ENCODE data around the gene WDR33.

WDR33 gene

DNA sequence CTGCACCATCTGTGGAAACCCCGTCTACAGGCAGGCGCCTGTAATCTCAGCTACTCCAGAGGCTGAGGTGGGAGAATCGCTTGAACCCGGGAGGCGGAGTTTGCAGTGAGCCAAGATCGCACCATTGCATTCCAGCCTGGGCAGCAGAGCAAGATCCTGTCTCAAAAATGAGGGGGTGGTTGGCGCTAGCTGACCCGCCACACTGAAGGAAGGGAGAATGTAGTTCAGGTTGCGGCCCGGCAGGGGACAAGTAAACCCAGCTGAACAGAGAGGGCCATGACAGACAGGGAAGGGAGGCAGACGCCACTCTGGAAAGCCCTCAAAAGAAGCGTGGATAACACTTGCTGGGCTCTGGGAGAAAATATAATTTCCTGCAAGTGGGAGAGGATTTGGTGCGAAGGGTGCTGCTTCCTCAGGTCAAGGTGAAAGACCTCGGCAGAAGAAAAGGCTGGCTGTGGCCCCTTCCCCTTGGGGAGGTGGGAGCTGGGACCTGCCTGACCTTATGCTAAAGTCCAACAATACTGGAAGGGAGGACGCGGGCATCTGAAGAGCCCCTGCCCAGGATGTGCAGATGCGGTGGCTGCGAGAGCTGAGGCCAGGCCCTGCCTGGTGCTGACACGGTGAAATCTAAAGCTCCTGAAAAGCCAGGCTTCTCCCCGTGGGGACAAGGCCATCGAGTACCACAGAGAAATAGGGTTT, 113.3 kb downstream of the WDR33 start:
- TF ChIP-seq TSHZ2 (CRISPR knock-in tag; IDR thresholded peaks at IDR 0.05), result no peak
- ATAC-seq, result no peak

DNA sequence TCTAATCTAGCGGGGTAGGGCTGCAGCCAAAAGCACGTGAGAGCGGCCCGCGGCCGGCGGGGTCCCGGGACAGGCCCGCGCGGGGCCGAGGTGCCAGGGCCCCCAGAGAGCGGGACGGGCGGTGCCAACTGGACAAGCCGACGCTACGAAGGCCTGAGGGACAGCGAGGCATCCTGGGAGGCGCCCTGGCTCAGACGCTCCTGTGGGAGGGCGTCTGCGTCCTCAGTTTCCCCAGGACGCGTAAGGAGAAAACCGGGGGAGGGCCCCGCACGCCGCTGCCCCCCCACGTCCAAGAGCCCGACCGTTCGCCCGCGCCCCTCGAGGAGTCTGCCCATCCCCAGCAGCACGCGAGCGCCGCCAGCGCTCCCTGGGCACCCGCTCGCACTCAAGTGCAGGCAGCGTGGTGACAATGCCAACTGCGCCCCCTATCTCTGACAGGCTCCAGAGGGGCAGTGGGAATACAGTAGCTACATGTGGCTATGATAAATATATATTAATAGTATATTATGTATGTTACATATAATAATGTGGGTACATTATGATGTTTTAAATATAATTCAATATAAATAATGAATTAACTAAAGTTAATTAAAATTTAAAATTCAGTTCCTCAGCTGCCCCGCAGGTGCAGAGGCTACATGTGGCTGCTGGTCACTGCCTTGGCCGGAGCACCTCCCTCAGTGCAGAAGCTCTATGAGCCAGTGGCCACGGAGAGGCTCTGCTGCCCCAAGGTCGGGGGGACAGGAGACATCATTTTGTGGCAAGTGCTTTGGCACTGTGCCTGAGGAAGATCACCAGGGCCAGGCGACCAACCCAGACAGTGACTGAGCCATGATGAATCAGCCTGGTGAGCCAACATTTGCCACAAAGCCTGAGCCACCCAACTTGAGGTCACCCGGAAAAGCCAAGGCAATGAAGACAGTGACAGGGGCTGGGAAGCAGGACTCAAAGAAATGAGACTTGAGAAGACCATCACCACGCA, 115.2 kb downstream of the WDR33 start:
- TF ChIP-seq OSR1 (CRISPR knock-in tag; IDR thresholded peaks at IDR 0.05) (no peak), ESRRG (CRISPR knock-in tag; IDR thresholded peaks at IDR 0.05) (no peak)
- TF ChIP-seq, protein P1, sequence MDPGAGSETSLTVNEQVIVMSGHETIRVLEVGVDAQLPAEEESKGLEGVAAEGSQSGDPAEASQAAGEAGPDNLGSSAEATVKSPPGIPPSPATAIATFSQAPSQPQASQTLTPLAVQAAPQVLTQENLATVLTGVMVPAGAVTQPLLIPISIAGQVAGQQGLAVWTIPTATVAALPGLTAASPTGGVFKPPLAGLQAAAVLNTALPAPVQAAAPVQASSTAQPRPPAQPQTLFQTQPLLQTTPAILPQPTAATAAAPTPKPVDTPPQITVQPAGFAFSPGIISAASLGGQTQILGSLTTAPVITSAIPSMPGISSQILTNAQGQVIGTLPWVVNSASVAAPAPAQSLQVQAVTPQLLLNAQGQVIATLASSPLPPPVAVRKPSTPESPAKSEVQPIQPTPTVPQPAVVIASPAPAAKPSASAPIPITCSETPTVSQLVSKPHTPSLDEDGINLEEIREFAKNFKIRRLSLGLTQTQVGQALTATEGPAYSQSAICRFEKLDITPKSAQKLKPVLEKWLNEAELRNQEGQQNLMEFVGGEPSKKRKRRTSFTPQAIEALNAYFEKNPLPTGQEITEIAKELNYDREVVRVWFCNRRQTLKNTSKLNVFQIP (CRISPR knock-in tag; IDR thresholded peaks at IDR 0.05; ENCODE audit: borderline replicate concordance, low read depth), result 0 out of 2 replicates have a peak, but pooled peaks have one; percentile 24
- peak; percentile 95 for ATAC-seq

DNA sequence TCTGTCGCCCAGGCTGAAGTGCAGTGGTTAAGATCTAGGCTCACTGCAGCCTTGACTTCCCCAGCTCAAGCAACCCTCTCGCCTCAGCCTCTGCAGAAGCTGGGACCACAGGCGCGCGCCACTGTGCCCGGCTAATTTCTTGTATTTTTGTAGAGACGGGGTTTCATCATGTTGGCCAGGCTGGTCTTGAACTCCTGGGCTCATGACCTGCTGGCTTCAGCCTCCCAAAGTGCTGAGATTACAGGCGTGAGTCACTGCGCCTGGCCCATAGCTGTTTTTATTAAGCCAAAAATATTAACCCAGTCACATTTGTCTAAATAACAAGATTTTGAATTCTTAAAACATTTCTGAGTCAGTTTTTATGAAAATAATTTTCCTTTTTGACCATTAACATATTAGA, 116.0 kb downstream of the WDR33 start:
- TF ChIP-seq CSDC2 (CRISPR knock-in tag; IDR thresholded peaks at IDR 0.05), result no peak
- no peak for TF ChIP-seq RARB (CRISPR knock-in tag; IDR thresholded peaks at IDR 0.05)
- no peak for TF ChIP-seq ZNF70 (CRISPR knock-in tag; IDR thresholded peaks at IDR 0.05)
- TF ChIP-seq ISL1 (CRISPR knock-in tag; IDR thresholded peaks at IDR 0.05), result no peak
- no peak for TF ChIP-seq GLIS3 (CRISPR knock-in tag; IDR thresholded peaks at IDR 0.05)
- no peak for TF ChIP-seq CREB5 (CRISPR knock-in tag; IDR thresholded peaks at IDR 0.05; ENCODE audit: low read depth)
- TF ChIP-seq ZFP30 (CRISPR knock-in tag; IDR thresholded peaks at IDR 0.05), result no peak
- TF ChIP-seq CSRNP3 (CRISPR knock-in tag; IDR thresholded peaks at IDR 0.05), result no peak
- no peak for TF ChIP-seq PATZ1 (CRISPR knock-in tag; IDR thresholded peaks at IDR 0.05; ENCODE audit: borderline replicate concordance)
- no peak for TF ChIP-seq ZFP3 (CRISPR knock-in tag; IDR thresholded peaks at IDR 0.05)
- no peak for TF ChIP-seq ZNF8 (CRISPR knock-in tag; IDR thresholded peaks at IDR 0.05)
- TF ChIP-seq TOX (CRISPR knock-in tag; IDR thresholded peaks at IDR 0.05; ENCODE audit: borderline replicate concordance), result no peak
- no peak for TF ChIP-seq TSHZ2 (CRISPR knock-in tag; IDR thresholded peaks at IDR 0.05)
- ATAC-seq, result no peak

Measured in SK-N-SH treated with all-trans-retinoic acid at 6 μM for 48 hours (cell line).